Activated gamma-delta T cell (primary cell): ENCODE data around the gene LECT2.

Source experiments
- DNase-seq: peaks from one replicate; lab custom pipeline; 2025; lab: John Stamatoyannopoulos, UW

Gene LECT2

DNA sequence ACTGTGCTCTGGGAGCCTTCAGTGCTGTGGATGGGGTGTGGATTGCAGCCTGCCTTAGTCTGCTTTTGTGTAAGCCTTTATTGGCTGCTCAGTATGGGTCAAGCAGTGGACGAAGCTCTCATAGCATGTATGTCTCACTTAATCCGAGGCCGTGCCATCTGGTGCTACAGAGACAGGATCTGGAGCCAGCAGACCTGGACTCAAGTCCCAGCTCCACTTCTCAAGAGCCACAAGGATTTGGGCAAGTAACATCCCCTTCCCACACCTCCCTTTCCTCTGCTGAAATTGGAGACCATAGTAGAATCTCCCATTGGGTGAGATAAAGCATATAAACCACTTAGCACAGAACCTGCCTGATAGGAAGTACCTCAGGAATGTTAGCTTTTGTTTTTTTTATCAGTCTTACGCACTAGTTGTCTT is 23.4 kb upstream of the LECT2 start:
- DNase-seq, result no peak

DNA sequence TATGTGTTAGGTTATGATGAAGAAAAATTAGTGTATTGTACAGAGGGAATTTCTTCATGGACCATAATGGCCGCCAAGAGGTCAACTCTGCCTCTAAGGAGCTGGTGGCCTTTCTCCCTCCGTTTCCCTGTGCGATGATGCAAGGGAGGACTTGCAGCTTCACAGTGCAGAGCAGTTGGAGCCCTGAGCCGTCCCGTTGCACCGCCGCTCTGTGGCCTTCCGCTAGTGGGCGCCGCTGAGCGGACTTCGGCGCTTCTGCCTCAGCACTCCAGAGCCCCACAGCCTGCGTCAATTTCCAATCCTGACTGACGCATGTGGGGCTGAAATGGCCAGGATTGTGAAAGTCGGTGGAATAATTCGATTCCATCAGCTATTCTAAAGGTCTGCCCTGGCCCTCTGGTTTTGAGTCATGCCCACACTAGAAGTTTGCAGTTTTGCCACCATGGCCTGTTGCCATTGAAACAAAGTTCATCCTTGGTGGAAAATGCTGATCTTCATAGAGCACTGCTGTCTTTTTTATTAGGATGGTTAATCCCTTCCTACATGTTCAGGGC is 22.7 kb upstream of the LECT2 start:
- peak; percentile 15 for DNase-seq

DNA sequence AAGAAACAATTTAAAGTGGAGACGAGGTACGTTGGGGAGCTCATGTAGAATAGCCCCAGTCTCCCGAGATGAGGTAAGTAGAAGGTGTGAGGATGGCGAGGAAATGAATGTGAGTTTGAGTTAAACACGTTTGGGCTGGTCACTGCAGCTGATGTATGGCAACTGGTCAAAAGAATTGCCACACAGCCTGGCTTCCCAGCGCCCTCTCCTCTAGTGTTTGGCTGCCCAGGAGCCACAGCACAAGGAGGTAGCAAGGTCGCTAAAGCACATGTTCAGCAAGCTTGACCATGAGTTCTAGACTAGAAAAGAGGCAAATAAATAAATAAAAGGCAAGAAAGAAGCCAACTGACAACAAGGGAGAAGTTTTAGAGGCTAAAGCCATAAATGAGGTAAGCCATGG is 21.4 kb upstream of the LECT2 start:
- DNase-seq, result no peak

DNA sequence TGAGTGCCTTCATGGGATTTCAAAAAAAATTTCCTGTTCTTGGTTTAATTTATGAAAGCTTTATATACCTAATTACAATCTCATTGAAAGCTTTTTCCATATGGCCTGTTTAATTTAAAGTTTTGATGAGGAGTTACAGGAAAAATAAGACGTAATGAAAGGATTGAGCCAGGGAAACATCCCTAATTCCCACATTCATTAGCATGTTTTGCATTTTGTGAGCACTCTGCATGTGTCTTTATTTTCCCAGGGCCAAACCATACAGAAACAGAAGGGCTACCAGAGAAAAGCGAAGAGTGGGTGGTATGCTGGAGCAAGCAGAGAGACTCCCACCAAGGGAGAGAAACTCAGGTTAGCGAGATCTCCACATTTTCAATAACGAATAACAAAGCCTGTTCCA is 20.3 kb upstream of the LECT2 start:
- DNase-seq, result no peak

DNA sequence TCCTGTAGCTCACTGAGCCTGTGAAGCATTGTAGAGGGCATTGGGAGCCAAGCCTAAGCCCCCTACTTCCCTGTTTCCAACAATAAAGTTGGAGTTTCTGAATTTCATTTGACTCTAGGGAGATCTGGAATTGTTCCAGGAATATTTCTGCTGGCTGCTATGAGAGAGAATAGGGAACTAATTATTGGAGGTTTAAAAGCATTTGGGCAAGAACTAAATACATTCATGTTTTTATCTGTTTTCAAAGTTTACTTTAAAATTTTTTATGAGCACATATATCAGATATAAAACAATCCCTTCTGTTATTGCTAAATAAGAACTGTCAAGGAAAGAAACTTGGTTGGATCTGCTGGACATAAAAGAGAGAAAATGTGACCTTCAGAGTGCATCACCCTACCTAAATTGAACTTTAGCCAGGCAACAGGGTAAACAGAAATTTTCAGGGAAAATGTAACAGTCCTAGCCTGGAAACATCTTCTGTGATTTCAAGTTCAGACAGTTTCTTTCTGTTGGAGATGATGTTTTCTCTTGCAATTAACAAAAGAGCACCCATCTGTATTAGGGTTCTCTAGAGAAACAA is 19.3 kb upstream of the LECT2 start:
- no peak for DNase-seq

DNA sequence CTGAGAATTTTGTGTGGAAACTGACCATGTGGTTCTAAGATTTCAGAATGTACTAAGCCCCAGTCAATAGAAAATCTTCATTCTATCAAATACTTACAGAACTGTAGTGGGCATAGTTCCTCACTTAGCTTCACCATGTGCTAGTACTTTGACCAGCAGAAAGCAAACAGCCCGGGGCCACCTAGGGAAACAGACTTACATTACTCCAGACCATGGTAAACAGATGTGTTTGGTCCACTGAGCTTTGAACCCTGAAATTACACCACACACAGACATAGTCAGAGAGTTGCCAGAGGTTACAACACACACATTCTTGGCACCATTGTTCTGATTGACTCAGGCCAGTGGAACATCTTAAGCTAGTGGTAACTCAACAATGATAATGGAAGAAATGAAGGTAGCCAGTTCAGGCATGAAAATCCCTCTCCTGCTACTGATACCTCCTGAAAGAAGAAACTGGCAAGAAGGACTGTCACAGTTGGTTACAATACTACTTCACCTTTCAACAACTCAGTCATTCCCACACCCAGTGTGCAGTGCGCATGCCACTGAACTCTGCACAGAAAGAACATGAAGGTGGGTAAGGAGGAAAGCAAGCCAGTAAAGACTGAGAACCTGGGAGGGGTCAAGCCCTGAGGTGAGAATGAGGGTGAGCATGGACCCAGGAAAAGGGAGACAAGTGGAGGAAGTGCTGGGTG is 18.7 kb upstream of the LECT2 start:
- no peak for DNase-seq

DNA sequence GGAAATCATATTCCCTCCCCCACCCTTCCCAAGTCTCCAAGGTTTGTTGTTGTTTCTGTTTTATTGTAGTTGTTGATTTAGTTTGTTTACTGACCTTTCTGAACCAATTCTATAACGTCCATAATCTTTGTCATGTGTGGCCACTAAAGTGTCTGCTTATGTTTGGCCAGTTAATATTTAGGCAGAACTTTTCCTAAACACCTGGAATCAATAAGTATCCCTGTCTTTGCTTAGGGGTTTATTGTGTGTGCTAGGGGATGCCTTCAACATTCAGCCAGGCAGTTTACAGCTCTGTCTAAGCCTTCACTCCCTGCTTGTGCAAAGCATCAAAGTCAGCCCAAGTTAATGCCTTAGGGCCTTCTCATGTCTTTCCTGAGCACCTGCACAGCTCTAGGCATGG is 16.9 kb upstream of the LECT2 start:
- no peak for DNase-seq

DNA sequence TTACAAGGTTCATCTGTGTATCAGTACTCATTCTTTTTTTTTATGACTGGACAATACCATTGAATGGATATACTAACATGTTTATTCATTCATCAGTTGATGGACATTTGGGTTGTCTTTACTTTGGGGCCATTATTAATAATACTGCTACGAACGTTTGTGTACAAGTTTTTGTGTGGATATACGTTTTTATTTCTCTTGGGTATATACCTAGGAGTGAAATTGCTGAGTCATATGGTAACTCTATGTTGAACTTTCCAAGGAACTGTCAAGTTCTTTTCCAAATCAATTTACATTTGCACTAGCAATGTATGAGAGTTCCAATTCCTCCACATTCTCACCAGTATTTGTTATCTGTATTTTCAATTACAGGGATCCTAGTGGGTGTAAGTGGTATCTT is 12.0 kb upstream of the LECT2 start:
- DNase-seq, result no peak

DNA sequence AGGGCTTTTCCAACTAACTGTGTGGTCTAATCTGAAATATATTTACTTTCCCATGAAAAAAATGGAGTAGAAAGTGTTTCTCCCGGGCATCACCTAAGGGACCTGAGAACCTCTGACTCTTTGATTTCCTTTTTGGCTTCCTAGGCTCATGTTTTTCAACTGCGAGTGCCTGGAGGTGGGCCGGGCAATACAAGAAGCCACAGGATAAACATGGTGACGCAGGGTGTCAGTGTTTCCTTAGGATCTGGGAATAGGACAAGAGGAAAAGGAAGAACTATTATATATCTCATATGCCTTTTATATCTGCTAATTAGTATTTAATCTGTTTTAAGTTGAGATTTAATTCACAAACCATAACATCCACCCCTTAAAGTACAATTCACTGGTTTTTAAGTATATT is 11.4 kb upstream of the LECT2 start:
- DNase-seq, result no peak

DNA sequence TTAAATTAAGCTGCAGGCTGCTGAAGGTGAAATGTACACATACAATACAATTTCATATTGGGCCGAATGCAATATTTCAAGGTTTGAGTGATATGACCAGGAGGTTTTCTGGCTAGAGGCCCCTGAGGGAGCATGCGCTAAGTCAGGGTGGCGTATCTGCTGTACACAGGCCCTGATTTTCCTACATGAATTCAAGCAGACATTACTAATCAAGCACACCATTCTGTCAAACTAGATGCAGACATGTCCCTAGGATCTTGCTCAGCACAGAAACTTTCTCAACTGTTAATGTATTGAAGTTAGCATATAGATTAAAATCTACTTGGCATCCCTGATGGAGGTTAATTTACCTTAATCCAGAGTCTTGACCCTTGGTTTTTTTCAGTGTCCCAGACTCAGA is 10.7 kb upstream of the LECT2 start:
- no peak for DNase-seq

DNA sequence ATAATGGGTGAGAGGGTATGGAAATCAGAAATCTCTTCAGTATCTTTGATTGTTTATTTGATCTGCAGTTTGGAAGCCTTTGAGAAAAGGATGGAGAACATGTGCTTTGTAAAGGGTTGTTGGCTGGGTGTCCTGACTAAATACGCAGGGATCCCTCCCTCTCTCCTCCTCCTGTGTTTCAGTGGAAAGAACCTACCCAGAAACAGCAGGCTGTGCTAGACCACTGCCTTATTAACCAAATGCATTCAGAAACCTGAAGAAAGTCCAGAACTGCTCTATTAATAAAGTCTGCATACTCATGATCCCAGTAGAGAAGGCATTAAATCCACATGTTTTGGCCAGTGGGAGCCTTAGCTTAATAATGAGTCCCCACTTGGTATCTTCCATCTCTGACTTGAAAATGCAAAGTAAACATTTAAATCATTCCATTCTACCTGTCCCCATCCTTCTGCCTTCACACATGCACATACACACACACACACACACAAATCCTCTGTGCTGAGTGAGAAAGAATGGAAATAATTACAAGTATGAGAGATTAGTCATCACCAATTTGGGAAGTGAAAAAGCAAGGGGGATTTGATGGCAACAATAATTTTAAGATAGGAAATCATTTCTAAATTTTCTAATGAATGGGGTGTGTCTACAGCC is 10.0 kb upstream of the LECT2 start:
- DNase-seq, result no peak

DNA sequence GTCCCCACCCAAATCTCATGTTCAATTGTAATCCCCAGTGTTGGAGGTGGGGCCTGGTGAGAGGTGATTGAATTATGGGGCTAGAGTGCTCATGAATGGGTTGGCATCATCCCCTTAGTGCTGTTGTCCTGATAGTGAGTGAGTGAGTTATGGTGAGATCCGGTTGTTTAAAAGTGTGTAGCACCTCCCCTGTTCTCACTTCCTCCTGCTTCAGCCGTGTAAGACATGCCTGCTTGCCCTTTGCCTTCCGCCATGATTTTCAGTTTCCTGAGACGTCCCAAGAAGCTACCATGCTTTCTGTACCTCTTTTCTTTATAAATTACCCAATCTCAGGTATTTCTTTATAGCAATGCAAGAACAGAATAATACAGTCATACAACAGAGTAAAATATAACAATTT is 742 bp upstream of the LECT2 start:
- no peak for DNase-seq

DNA sequence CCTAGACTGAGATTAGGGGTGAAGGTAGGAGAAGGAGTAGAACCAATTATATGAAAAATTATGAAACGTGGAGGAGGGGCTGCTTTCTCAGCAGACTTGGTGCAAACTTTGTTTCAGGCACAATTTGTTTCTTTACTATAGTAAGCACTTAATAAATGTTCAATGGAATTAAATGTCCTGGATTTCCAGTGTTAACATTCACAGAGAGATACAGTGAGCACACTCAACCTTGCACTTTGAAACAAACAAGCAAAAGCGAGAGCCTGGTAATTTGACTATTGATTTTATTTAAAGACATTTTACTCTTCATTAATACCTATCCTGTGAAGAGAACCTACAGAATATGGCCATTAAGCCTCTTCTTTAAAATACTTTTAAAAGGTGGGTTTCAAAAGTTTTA is 933 bp downstream of the LECT2 start:
- no peak for DNase-seq

DNA sequence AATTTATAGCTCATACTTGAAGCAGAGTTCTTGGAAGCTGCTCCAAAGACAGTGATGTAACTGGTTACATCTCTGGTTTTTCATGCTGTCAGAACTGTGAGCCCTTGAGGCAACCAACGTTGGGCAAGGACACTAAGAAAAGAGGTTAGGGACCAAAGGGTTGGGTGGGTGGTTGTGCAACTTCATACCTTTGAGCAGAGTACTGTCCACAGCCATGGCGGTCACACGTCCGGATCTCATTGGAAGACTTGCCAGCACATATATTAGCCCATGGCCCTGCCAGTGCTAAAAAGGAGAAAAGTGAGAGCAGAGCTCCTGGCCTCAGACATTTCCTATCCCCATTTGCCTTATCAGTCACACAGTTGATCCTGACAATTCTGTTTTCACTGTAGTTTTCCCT is 2.1 kb downstream of the LECT2 start:
- no peak for DNase-seq

DNA sequence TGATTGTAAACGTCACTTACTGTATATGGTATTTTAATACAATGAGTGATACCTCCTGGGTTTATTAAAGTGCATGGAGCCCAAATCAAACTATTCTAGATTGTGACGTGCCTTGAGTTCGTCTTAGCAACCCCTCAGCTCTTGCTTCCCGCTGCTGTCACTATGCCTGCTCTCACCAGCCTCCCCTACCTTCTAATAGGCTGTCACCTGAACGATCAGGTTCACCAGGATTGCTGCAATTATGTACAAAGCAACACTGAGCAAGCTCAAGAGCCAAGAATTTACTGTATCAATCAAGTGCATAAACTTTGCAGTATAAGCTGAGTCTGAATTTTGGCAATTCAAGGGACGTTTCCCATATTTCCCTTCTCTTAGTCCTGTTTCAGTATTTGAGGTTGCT is 3.0 kb downstream of the LECT2 start:
- no peak for DNase-seq

DNA sequence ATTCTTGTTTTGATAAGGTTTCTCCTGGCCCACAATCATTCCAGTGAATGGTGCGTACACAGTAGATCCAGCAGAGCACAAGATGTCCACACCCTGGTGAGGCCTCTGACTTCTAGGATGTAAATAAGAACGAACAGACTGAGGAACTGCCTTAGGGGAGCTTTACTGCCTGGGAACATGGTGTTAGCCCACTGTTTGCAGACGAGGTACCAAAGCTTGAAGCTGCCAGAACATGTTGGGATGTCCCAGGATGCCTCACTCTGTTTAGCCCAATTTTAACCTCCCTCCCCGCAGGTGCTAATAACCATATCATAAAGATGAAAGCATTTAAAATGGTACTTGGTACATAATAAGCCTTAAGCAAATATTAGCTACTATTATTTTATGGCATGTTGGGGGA is 3.5 kb downstream of the LECT2 start:
- no peak for DNase-seq

DNA sequence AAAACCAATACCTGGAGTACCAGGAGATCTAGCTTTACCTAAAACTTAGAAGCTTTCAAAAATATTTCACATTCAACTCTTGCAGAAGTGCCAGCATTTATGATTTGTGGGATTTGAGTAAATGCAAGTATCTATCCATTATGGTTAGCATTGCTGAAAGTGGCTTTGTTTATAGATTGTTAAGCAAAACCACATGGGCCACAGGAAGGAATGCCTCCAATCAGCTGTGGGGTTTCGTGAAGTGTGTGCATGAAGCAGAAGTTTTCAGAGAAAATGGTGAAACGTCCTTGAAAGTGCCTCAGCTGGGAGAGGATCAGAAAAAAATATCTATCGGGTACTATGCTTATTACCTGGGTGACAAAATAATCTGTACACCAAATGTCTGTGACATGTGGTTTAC is 4.2 kb downstream of the LECT2 start:
- DNase-seq, result no peak

DNA sequence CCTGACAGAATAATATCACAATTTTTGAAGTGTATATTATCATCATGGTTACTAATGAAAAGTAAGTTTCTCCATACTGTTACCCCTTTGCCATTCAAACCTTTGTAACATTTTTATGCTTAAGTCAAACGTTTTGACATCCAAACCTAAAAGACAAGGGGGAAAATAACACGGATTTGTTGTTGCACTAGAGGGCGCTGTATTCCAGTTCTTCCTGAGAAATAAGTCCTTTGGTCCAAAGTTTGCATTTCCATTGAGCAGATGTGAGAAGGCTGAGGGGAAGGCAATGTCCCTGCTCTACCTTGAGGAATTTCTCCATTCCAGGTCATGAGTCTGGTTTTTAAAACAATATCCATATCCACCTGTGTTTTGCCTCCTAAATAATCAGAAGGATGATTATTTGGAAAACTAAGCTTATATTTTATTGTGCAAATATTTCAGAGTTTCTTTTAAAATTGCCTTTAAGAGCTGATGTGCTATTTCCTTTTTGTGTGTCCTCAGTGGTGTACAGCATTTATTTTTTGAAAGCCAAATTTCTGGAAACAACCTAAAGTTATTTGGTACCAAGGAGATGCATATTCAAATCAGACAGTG is 9.7 kb downstream of the LECT2 start:
- DNase-seq, result no peak

DNA sequence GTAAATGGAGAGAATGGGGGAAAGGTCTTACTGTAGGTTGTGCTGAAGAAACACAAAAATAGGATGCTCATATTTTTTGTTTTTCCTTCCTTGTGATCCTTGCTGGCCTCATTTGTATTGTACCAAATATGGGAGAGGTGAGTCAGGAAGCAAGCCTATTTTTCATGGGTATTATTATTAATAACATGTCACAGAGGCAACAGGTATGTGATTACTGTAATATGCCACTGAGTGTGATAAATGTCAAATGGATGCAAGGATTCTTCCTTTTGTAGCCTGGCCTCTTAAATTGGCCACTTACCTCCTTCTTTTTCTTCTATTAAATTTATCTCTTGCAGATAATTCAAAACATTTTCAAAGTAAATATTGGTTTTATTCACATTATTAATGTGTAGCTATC is 10.2 kb downstream of the LECT2 start:
- no peak for DNase-seq

DNA sequence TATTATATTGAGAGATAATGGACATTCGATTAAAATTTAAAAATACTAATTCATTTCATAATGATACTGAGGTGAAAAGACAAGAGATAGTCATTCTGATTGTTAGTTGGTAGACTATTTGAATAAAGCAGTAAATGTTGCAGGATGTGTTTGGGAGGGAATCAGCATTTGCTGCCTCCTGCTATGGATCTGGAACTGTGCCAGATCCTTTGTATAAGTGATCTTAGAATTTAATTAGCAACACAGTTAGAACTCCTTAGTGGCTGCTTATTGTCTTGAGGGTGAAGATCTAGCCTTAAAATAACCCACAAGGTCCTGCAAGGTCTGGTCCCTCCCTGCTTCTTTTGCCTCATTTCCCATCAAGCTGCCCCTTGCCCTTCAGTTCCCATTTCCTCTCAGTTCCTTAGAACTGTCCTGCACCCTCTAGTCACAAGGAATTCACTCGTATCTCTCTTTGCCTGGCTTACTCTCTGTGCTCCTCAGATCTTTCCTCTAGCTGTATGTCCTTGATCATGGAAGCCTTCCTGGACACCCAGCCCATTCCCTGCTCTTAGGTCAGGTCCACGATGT is 12.5 kb downstream of the LECT2 start:
- no peak for DNase-seq

DNA sequence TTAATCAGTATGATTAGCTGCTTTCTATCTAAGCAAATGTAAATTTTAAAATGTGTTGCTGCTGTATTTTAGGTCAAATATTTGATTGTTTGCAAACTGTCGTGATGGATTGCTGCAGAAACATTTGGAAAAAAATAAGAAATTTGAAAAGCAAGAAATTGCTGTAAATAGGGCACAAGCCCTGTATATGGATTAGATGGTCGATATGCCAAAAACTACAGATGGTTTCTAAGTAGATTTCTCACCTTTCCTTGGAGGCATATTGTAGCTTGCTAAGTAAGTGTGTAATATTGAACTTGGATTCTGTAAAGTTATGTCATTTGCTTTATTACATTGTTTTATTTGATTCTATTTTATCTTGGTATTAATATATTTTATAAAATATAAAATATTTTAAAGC is 13.1 kb downstream of the LECT2 start:
- no peak for DNase-seq

DNA sequence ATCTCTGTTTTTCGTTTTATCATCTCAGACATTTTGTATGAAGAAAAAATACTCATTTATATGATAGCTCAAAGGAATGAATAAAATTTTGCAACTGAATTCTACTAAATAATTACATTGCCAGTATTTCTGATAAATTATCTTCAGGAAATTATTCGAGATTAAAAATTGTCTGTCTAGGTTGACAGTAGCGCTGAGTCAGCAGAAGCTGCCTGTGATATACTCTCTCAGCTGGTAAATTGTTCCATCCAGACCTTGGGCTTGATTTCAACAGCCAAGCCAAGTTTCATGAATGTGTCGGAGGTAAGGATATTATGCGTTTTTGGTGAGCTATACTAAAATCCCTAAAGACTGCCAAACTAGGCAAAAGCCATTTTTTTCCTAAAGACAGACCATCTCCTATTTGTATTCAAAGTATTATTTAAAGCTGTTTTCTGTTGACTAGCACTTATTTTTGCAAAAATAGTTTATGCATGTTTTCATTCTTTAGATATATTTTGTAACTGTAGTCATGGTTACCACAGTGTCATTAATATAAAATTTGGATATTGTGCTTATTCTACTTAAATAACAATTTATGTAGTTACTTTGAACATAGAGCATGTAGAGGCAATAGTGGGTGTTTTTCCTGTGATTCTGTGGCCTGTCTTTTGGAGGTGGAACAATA is 17.4 kb downstream of the LECT2 start:
- no peak for DNase-seq
